HEK293 (cell line): ENCODE measurements around the gene DPP6.

ENCODE experiments used
- CTCF ChIA-PET: fragments of 350-600 bp; formaldehyde crosslinking; extraction: SDS; loops from one replicate; lab custom pipeline; 2021; ENCODE audit warnings: antibody characterized with exemption; lab: Yijun Ruan, JAX
- POLR2A ChIA-PET: fragments of 300-600 bp; formaldehyde crosslinking; extraction: SDS; loops from one replicate; lab custom pipeline; 2020; ENCODE audit warnings: antibody characterized with exemption, inconsistent platforms; lab: Yijun Ruan, JAX
- H3K27ac ChIP-seq: fragments of 200-500 bp; sonication (Bioruptor generic); 2 replicates; pipeline ENCODE4 v1.5.1; 2014; ENCODE audit warnings: low read depth, low read length, control low read depth, inconsistent platforms; ENCODE audit errors: extremely low read depth
- H3K36me3 ChIP-seq, 2 experiments: fragments of 200-500 bp in 1 of 2; sonication (Bioruptor generic) in 1 of 2; 1 replicate in 1 of 2; 2 replicates in 1 of 2; pipeline ENCODE4 v1.5.1; 2014 to 2017; ENCODE audit warnings: inconsistent platforms in 2 of 2, low read length in 2 of 2; ENCODE audit not compliant: control insufficient read depth in 2 of 2, insufficient read depth in 1 of 2
- H3K4me1 ChIP-seq: fragments of 200-500 bp; sonication (Bioruptor generic); 2 replicates; pipeline ENCODE4 v1.5.1; 2014; ENCODE audit warnings: mild to moderate bottlenecking, low read length, inconsistent platforms; ENCODE audit not compliant: control insufficient read depth, insufficient read depth
- H3K4me3 ChIP-seq: 2 replicates; pipeline ENCODE4 v1.5.1; 2011; ENCODE audit warnings: low read depth, mild to moderate bottlenecking, control low read depth, low read length, moderate library complexity
- H3K9me3 ChIP-seq: fragments of 200-500 bp; sonication (Bioruptor generic); 2 replicates; pipeline ENCODE4 v1.5.1; 2014; ENCODE audit warnings: low read depth, low read length, inconsistent platforms; ENCODE audit not compliant: control insufficient read depth, insufficient read depth
- ATF2 ChIP-seq: fragments of 450-650 bp; formaldehyde crosslinking; IDR thresholded peaks from 2 replicates; pipeline ENCODE4 v1.5.1; 2016; ENCODE audit warnings: missing biosample characterization, missing genetic modification characterization, low read depth
- BCL11A ChIP-seq: fragments of 450-650 bp; formaldehyde crosslinking; IDR thresholded peaks from 2 replicates; pipeline ENCODE4 v1.5.1; 2016; ENCODE audit warnings: low read depth, missing biosample characterization, missing genetic modification characterization
- GLI2 ChIP-seq: fragments of 450-650 bp; formaldehyde crosslinking; IDR thresholded peaks from 2 replicates; pipeline ENCODE4; 2017; ENCODE audit warnings: missing biosample characterization, missing genetic modification characterization, low read depth, borderline replicate concordance
- HOXD13 ChIP-seq: sonication (generic); formaldehyde crosslinking; IDR thresholded peaks from 2 replicates; pipeline ENCODE4 v1.8.0; 2022; ENCODE audit warnings: missing genetic modification reagents, borderline replicate concordance
- INSM2 ChIP-seq: fragments of 450-650 bp; formaldehyde crosslinking; IDR thresholded peaks from 2 replicates; pipeline ENCODE4 v1.5.1; 2016; ENCODE audit warnings: missing biosample characterization, missing genetic modification characterization
- KLF10 ChIP-seq: fragments of 450-650 bp; IDR thresholded peaks from 2 replicates; pipeline ENCODE4 v1.5.1; 2018; ENCODE audit warnings: missing biosample characterization, mild to moderate bottlenecking, missing genetic modification characterization
- KLF16 ChIP-seq: fragments of 450-650 bp; formaldehyde crosslinking; IDR thresholded peaks from 2 replicates; pipeline ENCODE4 v1.5.1; 2017; ENCODE audit warnings: missing biosample characterization, missing genetic modification characterization
- MEIS1 ChIP-seq: sonication (generic); formaldehyde crosslinking; IDR thresholded peaks from 2 replicates; pipeline ENCODE4 v1.8.1; 2022; ENCODE audit warnings: missing genetic modification reagents, mild to moderate bottlenecking, borderline replicate concordance
- OVOL3 ChIP-seq: fragments of 450-650 bp; formaldehyde crosslinking; IDR thresholded peaks from 2 replicates; pipeline ENCODE4 v1.5.1; 2016; ENCODE audit warnings: missing biosample characterization, missing genetic modification characterization
- PRDM1 ChIP-seq: fragments of 450-650 bp; formaldehyde crosslinking; IDR thresholded peaks from 2 replicates; pipeline ENCODE4; 2016; ENCODE audit warnings: missing biosample characterization, missing genetic modification characterization
- ZNF121 ChIP-seq: fragments of 450-650 bp; formaldehyde crosslinking; IDR thresholded peaks from 2 replicates; pipeline ENCODE4 v1.5.1; 2016; ENCODE audit warnings: missing biosample characterization, missing genetic modification characterization
- ZNF132 ChIP-seq: fragments of 450-650 bp; formaldehyde crosslinking; IDR thresholded peaks from 2 replicates; pipeline ENCODE4 v1.5.1; 2017; ENCODE audit warnings: missing biosample characterization, missing genetic modification characterization, borderline replicate concordance
- ZNF146 ChIP-seq: fragments of 450-650 bp; formaldehyde crosslinking; IDR thresholded peaks from 2 replicates; pipeline ENCODE4 v1.5.1; 2016; ENCODE audit warnings: missing biosample characterization, missing genetic modification characterization
- ZNF2 ChIP-seq: fragments of 450-650 bp; formaldehyde crosslinking; IDR thresholded peaks from 2 replicates; pipeline ENCODE4 v1.5.1; 2016; ENCODE audit warnings: missing biosample characterization, missing genetic modification characterization
- ZNF202 ChIP-seq: fragments of 450-650 bp; formaldehyde crosslinking; IDR thresholded peaks from 2 replicates; pipeline ENCODE4 v1.5.1; 2016; ENCODE audit warnings: missing biosample characterization, missing genetic modification characterization, borderline replicate concordance
- ZNF280C ChIP-seq: fragments of 450-650 bp; formaldehyde crosslinking; IDR thresholded peaks from 2 replicates; pipeline ENCODE4 v1.5.1; 2016; ENCODE audit warnings: missing biosample characterization, missing genetic modification characterization
- ZNF311 ChIP-seq: fragments of 450-650 bp; formaldehyde crosslinking; IDR thresholded peaks from 2 replicates; pipeline ENCODE4 v1.5.1; 2017; ENCODE audit warnings: missing biosample characterization, missing genetic modification characterization, borderline replicate concordance
- ZNF341 ChIP-seq: fragments of 450-650 bp; formaldehyde crosslinking; IDR thresholded peaks from 2 replicates; pipeline ENCODE4; 2016; ENCODE audit warnings: low read depth, missing biosample characterization, missing genetic modification characterization
- ZNF48 ChIP-seq: fragments of 450-650 bp; formaldehyde crosslinking; IDR thresholded peaks from 2 replicates; pipeline ENCODE4 v1.5.1; 2016; ENCODE audit warnings: missing biosample characterization, missing genetic modification characterization
- ZNF530 ChIP-seq: fragments of 450-650 bp; formaldehyde crosslinking; IDR thresholded peaks from 2 replicates; pipeline ENCODE4 v1.5.1; 2016; ENCODE audit warnings: low read depth, missing biosample characterization, missing genetic modification characterization
- ZNF549 ChIP-seq: fragments of 450-650 bp; IDR thresholded peaks from 2 replicates; pipeline ENCODE4 v1.5.1; 2018; ENCODE audit warnings: missing biosample characterization, missing genetic modification characterization, mild to moderate bottlenecking, inconsistent platforms, moderate library complexity
- ZNF561 ChIP-seq: fragments of 450-650 bp; IDR thresholded peaks from 2 replicates; pipeline ENCODE4 v1.5.1; 2018; ENCODE audit warnings: missing biosample characterization, missing genetic modification characterization, borderline replicate concordance
- ZNF571 ChIP-seq: fragments of 450-650 bp; formaldehyde crosslinking; IDR thresholded peaks from 2 replicates; pipeline ENCODE4 v1.5.0; 2017; ENCODE audit warnings: missing biosample characterization, missing genetic modification characterization
- ZNF664 ChIP-seq: fragments of 450-650 bp; formaldehyde crosslinking; IDR thresholded peaks from 2 replicates; pipeline ENCODE4 v1.5.1; 2016; ENCODE audit warnings: missing biosample characterization, missing genetic modification characterization
- ZNF76 ChIP-seq: fragments of 450-650 bp; formaldehyde crosslinking; IDR thresholded peaks from 2 replicates; pipeline ENCODE4; 2016; ENCODE audit warnings: low read depth, missing biosample characterization, missing genetic modification characterization, borderline replicate concordance
- ZNF791 ChIP-seq: fragments of 450-650 bp; formaldehyde crosslinking; IDR thresholded peaks from 2 replicates; pipeline ENCODE4 v1.5.1; 2016; ENCODE audit warnings: missing biosample characterization, missing genetic modification characterization
- TF ChIP-seq, protein P1 (sequence below): fragments of 450-650 bp; formaldehyde crosslinking; IDR thresholded peaks from 2 replicates; pipeline ENCODE4 v1.5.1; 2017; ENCODE audit warnings: missing biosample characterization, missing genetic modification characterization
- TF ChIP-seq, protein P2 (sequence below): fragments of 450-650 bp; formaldehyde crosslinking; IDR thresholded peaks from 2 replicates; pipeline ENCODE4 v1.5.1; 2017; ENCODE audit warnings: missing biosample characterization, missing genetic modification characterization

DPP6 gene

DNA sequence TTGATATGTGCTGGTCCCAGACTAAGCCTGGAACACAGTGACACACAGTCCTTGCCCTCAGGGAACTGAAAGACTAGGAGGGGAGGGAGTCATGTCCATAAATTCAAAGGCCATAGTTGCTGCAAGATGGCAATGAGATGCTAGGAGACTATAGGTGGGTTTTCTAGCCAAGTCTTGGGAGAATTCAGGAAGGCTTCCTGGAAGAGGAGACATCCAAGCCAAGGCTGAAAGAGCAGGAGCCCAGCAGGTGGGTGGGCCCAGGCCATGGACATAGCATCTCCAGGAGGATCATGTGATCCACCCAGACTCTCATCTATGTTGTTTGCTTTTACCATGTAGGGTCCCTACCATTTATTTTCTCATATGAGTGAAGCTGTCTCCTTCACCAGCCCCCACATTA lies 335.1 kb downstream of the DPP6 start:
- TF ChIP-seq ZNF311 (no peak), ZNF121 (no peak), HOXD13 (CRISPR knock-in tag) (no peak), GLI2 (tag by site-specific recombination) (no peak), ZNF791 (no peak), ZNF341 (no peak), MEIS1 (CRISPR knock-in tag) (no peak), ZNF664 (tag by site-specific recombination) (no peak), ZNF530 (tag by site-specific recombination) (no peak), ZNF48 (no peak), ZNF2 (tag by site-specific recombination) (no peak), ZNF561 (no peak), KLF10 (tag by site-specific recombination) (no peak), OVOL3 (tag by site-specific recombination) (no peak), ZNF132 (tag by site-specific recombination) (no peak), ZNF146 (tag by site-specific recombination) (no peak), ZNF280C (tag by site-specific recombination) (no peak)
- TF ChIP-seq, protein P1, sequence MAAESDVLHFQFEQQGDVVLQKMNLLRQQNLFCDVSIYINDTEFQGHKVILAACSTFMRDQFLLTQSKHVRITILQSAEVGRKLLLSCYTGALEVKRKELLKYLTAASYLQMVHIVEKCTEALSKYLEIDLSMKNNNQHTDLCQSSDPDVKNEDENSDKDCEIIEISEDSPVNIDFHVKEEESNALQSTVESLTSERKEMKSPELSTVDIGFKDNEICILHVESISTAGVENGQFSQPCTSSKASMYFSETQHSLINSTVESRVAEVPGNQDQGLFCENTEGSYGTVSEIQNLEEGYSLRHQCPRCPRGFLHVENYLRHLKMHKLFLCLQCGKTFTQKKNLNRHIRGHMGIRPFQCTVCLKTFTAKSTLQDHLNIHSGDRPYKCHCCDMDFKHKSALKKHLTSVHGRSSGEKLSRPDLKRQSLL (tag by site-specific recombination): no peak
- TF ChIP-seq, protein P2, sequence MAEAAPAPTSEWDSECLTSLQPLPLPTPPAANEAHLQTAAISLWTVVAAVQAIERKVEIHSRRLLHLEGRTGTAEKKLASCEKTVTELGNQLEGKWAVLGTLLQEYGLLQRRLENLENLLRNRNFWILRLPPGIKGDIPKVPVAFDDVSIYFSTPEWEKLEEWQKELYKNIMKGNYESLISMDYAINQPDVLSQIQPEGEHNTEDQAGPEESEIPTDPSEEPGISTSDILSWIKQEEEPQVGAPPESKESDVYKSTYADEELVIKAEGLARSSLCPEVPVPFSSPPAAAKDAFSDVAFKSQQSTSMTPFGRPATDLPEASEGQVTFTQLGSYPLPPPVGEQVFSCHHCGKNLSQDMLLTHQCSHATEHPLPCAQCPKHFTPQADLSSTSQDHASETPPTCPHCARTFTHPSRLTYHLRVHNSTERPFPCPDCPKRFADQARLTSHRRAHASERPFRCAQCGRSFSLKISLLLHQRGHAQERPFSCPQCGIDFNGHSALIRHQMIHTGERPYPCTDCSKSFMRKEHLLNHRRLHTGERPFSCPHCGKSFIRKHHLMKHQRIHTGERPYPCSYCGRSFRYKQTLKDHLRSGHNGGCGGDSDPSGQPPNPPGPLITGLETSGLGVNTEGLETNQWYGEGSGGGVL: no peak
- Histone ChIP-seq H3K9me3 (no peaks in the 10 kb centered on the region), H3K27ac (no peak overlapping the region), H3K4me3 (no peak overlapping the region), H3K36me3 (no peaks in the 10 kb centered on the region), H3K4me1 (no peaks in the 10 kb centered on the region)
- POLR2A ChIA-PET: no interaction called here
- CTCF ChIA-PET: no interaction called here

DNA sequence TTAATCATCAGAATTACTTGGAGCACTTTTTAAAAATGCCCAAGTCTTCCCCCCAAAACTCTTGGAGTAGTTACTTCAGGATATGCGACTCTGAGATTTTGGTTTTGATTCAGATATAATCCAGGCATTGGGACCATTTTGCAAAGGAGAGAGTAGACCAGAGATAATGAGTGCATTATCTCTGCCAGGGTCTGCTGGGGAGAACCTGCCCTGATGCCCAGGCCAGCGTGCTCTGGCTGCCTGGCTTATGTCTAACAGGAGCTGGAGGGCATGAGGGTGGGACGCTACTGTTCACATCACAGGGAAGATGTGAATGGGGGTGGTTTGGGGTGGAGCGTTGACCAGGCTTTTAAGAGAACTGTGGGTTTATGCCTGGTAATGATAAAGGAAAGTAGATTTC lies 336.2 kb downstream of the DPP6 start:
- POLR2A ChIA-PET: no interaction called here
- no peaks in the 10 kb centered on the region for H3K9me3 ChIP-seq
- H3K4me1 ChIP-seq: no peaks in the 10 kb centered on the region
- no peaks in the 10 kb centered on the region for H3K36me3 ChIP-seq
- no peak overlapping the region for H3K4me3 ChIP-seq
- no peak overlapping the region for H3K27ac ChIP-seq
- CTCF ChIA-PET: no interaction called here
- TF ChIP-seq ZNF571 (no peak), ZNF76 (tag by site-specific recombination) (no peak), ZNF549 (tag by site-specific recombination) (no peak), KLF16 (no peak), PRDM1 (tag by site-specific recombination) (no peak), OVOL3 (tag by site-specific recombination) (no peak), ZNF202 (tag by site-specific recombination) (no peak), ATF2 (tag by site-specific recombination) (no peak), INSM2 (tag by site-specific recombination) (no peak), BCL11A (no peak)
